ENCODE results near the gene BRINP2. TPM values are rescaled to one million over a fixed set of nuclear protein-coding genes. Genes with fewer than 3 reads are reported as not detected.
A peak's percentile ranks its signal among the peaks of the same experiment; 100 is the strongest.

BRINP2 gene
- total RNA-seq, 2 donors from 2014 or later = 0.12 to 0.14 TPM

DNA sequence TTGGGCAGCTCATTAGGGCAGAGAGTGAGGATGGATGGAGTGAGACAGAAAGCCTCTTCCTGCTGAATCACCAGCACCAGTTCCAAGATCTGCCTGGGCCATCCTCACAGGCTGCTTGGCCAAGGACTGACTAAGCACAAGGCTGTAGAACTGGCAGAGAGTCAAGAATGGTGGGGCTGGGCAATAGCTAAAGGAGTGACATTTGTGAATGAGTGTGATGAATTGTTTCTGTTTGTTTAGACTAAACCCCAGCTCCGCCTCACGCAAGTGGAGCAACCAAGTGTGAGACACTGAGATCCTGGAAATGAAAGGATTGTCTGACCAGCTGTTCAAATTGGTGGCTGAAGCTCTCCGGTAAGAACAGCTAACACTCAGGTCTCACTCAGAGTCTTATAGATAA is 38.6 kb downstream of the BRINP2 start:
- DNase-seq (peak; percentile 46 to 78), ATAC-seq (peak; percentile 86)
- intact Hi-C loops (cut with DNase I, micrococcal nuclease) = no loop called here

DNA sequence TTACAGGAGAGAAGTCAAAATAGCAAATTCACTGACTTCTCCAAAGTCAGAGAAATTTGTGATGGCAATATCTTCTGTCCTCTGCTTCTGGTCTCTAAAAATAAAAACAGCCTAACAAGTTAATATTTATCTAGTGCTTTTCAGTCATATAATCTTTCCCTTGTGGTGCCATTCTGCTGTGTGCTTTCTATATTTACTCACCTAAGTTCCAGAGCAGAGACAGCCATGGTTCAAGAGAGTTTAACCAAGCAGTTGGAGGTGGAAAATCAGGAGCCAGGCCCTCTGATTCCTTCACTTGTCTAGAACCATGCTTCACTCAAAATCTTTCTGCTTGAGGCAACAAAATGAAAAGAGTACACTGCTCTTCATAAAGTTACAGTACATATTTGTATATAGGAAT is 39.3 kb downstream of the BRINP2 start:
- intact Hi-C loops (cut with DNase I, micrococcal nuclease) = no loop called here
- DNase-seq = no peak
- ATAC-seq = peak; percentile 46

DNA sequence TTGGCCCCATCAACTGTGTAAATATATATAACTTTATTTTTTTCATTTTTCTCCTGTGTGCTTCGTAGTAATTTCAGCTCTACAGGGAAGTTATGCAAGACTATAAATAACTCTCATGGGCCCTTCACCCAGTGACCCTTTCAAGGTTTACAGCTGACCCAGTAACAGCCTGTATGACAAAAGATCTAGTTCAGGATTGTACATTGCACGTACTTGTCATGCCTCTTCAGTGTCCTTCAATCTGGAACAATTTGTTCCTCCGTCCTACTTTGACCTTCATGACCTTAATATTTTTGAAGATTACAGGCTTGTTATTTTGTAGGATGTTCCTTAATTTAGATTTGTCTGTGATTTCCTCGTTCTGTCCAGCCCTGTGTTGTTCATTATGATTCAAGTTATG is 40.5 kb downstream of the BRINP2 start:
- ATAC-seq = no peak
- intact Hi-C loops (cut with DNase I, micrococcal nuclease) = no loop called here
- DNase-seq = no peak

DNA sequence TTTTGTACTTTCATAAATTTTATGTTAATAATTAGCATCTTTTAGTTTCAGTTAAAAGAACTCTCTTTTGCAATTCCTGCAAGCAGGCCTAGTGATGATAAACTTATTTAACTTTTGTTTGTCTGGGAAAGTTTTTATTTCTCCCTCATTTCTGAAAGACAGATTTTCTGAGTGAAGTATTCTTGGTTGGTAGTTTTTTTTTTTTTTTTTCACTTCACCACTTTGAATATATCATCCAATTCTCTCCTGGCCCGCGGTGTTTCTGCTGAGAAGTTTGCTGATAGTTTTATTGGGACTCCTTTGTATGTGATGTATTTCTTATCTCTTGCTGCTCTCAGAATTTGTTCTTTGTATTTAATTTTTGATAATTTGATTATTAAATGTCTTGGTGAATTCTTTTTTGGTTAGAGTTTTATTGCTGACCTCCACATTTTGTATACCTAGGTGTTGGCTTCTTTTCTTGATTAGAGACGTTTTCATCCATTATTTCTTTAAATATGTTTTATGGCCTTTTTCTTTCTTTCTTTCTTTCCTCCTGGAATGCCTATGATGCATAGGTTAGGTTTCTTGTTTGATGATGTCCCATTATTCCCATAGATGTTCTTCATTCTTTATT is 45.9 kb downstream of the BRINP2 start:
- DNase-seq = no peak
- no peak for ATAC-seq
- intact Hi-C loops (cut with DNase I, micrococcal nuclease) = no loop called here

DNA sequence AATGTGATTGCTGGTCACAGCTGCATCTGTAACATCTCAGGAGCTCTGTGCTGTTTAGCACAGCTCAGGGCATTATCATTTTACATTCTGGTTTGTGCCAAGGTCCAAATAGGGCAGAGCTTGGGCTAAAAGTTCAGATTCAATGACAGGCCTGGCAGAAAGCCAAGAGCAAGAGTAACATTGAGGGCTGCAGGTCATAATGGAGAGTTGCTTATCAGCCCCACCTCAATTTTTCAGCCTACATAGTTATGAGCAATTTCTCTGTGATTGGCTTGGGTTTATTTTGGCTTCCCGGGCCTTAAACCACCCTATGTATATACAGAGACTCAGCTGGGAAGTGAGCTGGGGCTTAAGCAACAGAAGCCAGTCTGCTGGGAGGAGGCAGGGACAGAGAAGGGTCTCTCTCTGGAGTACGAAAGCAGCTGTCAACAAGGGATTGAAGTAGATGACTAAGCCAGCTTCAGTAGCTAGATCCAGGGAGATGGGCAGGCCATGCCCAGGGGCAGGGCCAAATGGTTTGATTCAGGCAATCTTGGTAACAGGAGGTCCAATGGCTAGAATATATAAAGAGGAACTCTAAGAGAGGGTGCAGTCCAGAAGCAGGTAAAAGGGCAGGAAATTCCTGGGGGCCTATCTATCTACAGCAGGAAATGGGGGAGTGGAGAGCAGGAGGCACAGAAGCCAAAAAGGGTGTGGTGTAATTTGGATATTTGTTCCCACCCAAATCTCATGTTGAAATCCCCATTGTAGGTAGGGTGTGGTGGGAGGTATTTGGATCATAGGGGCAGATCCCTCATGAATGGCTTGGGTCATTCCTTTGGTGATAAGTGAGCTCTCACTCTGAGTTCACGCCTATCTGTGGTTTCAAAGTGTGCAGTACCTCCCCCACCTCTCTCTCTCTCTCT is 49.0 kb downstream of the BRINP2 start:
- ATAC-seq (peak; percentile 76), DNase-seq (peak in 1 of 2 donors; percentile 8)
- intact Hi-C loops (cut with DNase I, micrococcal nuclease) = no loop called here

DNA sequence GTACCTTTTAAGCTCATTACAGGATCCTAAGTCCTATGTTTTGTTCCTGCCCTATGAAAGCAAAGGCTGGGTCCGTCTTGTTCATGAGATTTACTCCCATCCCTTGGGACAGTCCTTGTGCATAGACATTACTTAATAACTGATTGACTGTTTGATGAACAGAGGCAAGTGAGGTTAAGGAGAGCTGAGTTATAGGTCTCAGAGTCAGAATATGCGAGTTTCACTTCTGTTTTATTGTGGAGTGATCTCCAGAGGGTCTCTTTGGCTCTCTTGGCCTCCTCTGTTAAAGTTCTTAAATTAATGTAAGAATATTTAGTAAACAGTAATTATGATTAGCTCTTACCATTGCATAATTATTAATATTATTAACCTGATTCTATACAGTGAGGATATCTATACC is 52.6 kb downstream of the BRINP2 start:
- intact Hi-C loops (cut with DNase I, micrococcal nuclease) = no loop called here
- no peak for ATAC-seq
- no peak for DNase-seq

DNA sequence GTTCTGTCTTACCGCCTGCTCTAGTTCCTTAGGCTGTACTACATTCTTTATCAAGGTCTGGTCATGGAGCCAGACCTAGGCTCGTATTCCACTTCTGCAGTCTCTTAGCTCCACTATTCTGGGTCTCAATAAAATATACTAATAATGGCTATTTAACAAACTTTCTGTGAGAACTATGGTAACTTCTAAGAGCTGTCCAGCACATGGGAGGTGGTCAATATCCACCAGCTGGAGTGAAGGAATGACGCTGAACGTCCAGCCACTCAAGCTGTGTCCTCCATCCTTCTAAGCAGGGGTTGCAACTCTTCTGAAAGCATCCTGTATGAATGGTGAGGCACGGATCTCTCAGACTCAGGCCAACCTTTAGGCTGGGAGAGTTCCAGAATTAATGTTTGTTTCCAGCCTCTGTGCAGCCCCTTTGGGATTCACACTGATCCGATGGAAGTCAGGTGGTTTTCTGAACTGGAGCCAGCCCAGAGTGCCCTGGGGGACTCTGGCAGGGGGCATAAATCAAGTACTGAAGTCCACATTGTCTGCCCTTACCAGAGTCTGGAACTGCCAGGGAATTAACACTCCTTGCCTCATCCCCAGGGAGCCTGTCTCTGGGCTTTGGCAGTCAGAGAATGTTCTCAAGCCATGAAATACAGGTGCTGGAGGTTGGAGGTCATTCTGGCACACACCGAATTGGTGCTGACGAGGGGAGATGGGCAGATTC is 57.4 kb downstream of the BRINP2 start:
- intact Hi-C loops (cut with DNase I, micrococcal nuclease) = no loop called here
- ATAC-seq = no peak
- DNase-seq = no peak

DNA sequence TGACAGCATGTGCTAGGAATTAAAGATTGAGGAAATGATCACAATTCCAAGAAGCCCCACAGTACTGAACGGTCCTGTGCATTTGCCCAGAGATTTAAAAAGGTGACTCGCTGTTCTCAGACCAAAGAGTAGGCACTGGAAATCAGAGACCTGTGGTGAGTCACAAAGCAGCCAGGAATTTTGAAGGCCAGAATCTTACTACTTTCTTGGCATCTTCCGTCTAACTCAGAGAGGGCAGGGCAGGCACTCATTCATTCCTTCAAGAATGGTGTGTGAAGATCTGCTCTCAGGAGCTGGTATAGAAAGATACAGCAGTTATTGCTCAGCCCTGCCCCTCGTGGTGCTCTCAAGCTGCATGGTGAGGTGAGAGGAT is 57.9 kb downstream of the BRINP2 start:
- no peak for ATAC-seq
- intact Hi-C loops (cut with DNase I, micrococcal nuclease) = no loop called here

DNA sequence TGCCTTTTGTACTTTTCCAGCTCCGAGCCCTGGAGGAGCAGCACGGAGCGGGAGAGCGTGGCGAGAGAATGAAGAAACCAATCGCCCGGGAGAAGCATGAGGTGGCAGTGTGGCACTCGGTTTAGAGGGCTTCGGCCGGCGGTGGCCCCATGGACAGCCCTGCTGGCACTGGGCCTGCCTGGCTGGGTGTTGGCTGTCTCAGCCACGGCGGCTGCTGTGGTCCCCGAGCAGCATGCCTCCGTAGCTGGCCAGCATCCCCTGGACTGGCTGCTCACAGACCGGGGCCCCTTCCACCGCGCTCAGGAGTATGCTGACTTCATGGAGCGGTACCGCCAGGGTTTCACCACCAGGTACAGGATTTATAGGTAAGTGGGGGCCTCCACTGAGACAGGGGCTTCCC is 59.0 kb downstream of the BRINP2 start:
- ATAC-seq = no peak
- DNase-seq = no peak
- intact Hi-C loops (cut with DNase I, micrococcal nuclease) = no loop called here

More for the DNA sequence above, 57.9 kb downstream of the BRINP2 start:
- DNase-seq = no peak

DNA sequence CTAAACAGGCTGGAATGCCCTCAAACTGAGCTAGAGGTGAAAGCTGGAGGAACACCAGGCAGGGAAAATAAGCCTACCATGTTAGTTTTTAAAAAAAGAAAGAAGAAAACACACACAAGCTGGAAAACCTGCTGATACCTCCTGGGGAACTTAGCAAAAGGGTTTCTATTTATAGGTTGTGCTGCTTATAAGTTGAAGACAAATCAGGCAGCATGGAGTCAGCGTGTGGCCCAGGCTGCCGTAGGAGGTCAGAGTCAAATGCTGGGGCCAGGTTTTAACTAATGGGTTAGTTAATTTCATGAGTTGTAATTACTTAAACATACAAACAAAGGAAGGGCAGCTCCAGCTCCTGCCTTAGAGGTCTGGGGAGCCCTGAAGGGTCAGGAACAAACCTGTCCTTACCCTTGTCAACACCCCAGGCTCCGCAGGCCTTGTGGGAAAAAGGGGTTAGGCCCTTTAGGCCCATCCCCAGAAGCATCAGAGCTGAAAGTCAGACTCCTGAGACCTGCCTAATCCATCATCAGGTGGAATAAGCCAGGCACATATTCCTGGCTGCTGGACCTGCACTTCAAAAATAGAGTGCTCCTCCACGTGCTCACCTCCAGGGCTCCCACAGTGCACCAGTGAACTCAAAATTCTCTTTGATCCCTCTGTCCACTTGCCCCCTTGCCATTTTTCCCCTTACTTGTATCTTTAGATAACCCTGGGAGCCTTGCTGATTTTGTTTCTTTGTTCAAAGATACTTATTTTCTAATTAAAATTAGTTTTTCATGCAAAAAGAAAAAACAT is 59.7 kb downstream of the BRINP2 start:
- ATAC-seq = no peak
- intact Hi-C loops (cut with DNase I, micrococcal nuclease) = no loop called here
- no peak for DNase-seq

DNA sequence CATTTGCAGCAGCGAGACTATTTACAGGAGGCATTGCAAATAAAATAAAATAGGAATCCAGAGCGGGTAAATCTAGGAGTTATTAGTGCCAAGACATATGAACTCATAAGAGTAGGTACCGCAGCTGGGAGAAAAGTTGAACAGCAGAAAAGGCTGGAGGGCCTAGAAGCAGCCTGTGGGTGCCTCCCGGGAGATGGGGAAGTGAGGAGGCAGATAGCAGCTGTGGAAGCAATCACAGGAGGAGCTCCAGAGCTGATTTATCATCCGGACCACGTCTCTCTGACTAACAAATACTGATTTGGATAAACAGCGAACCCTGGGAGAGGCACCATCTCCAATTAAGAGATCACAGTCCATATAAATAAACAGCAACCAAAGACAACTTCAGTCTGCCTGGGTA is 64.6 kb downstream of the BRINP2 start:
- ATAC-seq = no peak
- no peak for DNase-seq
- intact Hi-C loops (cut with DNase I, micrococcal nuclease) = no loop called here

DNA sequence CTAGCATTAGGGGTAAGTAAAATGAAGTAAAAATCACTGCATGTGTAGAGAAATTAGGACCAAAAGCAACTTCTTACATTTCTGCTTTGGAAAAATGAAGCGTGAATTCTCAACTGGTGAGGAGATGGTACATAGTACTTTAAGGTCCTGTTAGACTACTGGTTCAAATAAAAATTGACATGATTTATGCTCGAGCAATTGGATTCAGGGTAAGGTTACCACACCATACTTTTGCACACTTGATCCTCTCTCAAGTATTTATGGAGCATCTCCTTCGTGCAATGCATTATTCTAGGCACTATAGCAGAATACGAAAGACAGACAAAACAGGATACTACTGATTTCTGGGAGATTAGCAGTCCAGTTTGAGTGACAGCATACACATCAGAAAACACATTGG is 66.2 kb downstream of the BRINP2 start:
- intact Hi-C loops (cut with DNase I, micrococcal nuclease) = no loop called here
- no peak for DNase-seq
- no peak for ATAC-seq

DNA sequence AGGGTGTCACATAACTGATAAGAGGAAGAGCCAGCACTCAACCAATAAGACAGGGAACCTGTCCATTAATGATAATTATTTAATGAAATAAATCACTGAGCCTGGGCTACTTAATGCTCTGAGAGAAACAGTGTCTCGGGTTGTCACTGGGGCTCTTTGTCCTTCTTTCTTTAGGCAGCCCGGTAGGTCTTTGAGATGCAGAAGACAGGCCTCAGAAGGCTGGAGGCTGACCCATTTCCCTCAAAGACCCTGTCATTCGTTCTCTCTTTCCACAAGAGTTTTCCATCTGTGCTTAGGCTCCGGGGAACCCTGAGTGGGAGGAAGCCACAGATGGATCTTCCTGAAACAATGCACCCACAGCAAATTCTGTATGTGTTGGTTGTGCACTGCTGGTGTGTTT is 68.2 kb downstream of the BRINP2 start:
- no peak for ATAC-seq
- intact Hi-C loops (cut with DNase I, micrococcal nuclease) = no loop called here
- DNase-seq = no peak

DNA sequence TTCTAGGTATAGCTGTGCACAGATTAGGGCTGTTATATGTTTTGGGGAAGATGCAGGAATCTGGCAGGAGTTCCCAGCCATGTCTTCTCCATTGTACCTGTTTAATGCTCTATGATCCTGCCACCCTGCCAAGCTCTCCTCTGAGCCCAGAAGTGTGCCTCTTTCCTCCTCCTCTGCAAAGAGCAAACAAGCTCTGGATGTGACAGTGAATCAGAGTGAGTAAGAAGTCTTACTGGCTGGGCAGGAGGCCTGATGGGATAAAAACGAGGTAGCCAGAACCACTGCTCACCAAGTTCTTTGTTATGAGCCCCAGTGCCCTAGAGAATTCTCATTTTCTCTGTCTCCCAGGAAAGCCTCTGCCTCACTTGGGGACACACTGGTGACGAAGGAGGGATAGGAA is 69.0 kb downstream of the BRINP2 start:
- intact Hi-C loops (cut with DNase I, micrococcal nuclease) = no loop called here
- ATAC-seq (no peak), DNase-seq (no peak)

DNA sequence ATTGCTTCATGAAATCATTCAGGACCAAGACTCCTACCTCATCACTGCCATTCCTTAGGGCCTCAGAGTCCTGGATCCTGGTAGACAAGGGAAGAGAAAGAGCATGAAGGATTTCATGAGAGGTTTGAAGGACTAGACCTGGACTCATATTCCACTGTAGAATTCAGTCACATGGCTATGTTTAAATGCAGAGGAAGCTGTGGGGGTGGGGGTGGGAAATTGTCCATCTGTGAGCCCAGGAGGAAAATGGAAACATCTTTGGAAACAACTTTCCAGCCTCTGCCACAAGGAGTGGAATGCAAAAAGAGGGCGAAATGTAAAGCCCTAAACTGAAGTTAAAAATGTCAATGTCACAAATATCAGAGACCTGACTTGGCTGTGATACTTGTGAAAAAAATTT is 73.0 kb downstream of the BRINP2 start:
- ATAC-seq (no peak), DNase-seq (no peak)
- intact Hi-C loops (cut with DNase I, micrococcal nuclease) = no loop called here

DNA sequence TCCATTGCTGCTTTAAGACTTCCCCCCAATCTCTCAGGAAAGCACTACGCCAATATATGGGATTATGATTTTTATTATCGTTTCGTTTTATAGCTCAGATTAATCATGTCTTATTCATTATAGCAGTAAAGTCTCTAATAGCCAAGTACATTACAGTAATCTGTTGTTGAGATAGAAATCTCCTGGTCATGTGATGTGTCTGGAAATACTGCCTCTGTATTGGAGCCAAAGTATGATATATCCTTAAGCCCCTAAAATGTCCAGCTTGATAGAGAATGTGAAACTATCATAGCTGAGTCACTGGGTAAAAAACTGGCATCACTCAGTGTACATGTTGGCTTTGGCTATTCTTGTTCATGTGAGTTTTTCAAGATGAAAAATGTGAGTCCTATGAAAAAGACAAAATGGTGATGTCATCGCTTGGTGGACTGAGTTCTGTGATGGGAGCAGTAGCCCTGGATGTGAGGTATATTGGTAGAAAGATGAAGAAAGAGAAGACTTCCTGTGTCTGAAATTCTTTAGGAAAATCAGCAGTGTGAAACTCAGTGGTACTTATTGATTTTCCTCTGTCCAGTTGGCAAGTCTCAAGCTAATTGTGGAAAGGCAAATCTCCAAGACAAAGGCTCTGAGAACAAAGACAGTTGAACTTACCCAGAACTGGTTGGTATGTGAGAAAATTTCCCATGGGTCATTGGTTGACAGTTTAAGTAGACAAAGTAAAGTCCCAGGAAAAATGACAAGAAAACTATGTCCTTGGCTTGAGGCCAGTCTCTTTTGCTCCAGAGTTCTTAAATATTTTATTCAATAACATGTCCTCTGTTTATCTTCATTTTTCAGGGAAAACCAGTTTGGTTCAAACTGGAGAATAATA is 76.2 kb downstream of the BRINP2 start:
- intact Hi-C loops (cut with DNase I, micrococcal nuclease) = no loop called here
- ATAC-seq (no peak), DNase-seq (no peak)

DNA sequence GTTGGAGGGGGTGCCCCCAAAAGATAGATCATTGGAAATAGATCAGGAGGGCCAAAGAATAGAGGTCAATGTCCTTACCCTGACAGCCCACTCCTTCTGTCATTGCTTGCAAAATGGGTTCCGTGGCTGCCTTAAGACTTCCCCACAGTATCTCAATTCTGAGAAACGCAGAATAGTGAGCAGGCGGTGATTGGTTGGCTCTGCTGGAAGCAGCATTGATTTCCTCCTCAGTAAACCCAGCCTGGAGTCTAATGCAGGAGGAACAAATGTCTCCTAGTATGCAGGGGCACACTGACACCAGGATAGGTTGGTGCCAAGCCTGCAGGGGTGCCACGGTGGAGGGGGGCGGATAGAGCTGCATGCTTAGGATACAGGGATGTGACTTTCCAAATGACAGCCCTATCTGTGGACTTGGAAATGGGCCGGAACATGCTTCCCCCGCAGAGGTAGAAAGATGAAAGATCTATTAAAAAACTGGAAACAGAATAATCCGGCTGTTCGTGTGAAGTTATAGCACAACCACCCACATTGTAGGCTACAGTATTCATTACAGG is 76.9 kb downstream of the BRINP2 start:
- no peak for DNase-seq
- no peak for ATAC-seq
- intact Hi-C loops (cut with DNase I, micrococcal nuclease) = no loop called here

DNA sequence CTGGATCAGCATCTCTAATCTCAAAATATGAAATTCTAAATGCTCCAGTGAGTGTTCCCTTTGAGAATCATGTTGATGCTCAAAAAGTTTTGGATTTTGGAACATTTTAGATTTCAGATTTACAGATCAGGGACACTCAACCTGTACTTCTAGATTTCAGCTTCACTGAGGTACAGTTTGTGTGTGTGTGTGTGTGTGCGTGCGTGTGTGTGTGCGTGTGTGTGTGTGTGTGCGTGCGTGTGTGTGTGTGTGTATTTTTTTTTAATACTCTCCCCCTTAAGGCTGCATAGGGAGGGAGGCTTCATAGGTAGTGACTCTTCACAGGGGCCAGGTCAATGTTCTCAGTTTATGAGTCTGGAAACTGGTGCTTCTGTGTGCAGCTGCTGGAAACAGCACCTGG is 77.5 kb downstream of the BRINP2 start:
- intact Hi-C loops (cut with DNase I, micrococcal nuclease) = no loop called here
- no peak for DNase-seq
- ATAC-seq = no peak
